Trophoblast cell (in vitro differentiated cells and primary cell): ENCODE measurements around the gene COLEC11.

ENCODE experiments used
- DNase-seq, 2 donors: peaks; one replicate each; pipeline ENCODE4 v3.0.0-alpha.2; 2016
- H2AFZ ChIP-seq: 2 replicates; pipeline ENCODE4 v1.6.1; 2013; ENCODE audit warnings: low read length, moderate library complexity, mild to moderate bottlenecking; ENCODE audit not compliant: insufficient read depth, poor library complexity
- H2AK5ac ChIP-seq: 2 replicates; pipeline ENCODE4 v1.6.1; 2013; ENCODE audit warnings: mild to moderate bottlenecking, low read length
- H2BK120ac ChIP-seq: 2 replicates; pipeline ENCODE4 v1.6.1; 2013; ENCODE audit warnings: low read length, mild to moderate bottlenecking, moderate library complexity; ENCODE audit not compliant: insufficient read depth, poor library complexity
- H2BK12ac ChIP-seq: 2 replicates; pipeline ENCODE4 v1.6.1; 2013; ENCODE audit warnings: mild to moderate bottlenecking, low read length, moderate library complexity
- H2BK5ac ChIP-seq: 2 replicates; pipeline ENCODE4 v1.6.1; 2013; ENCODE audit warnings: low read length, low read depth, moderate library complexity, mild to moderate bottlenecking; ENCODE audit not compliant: poor library complexity
- H3K14ac ChIP-seq: 2 replicates; pipeline ENCODE4 v1.6.1; 2013; ENCODE audit warnings: mild to moderate bottlenecking, low read length
- H3K18ac ChIP-seq: 2 replicates; pipeline ENCODE4 v1.6.1; 2013; ENCODE audit warnings: mild to moderate bottlenecking, low read length
- H3K23ac ChIP-seq: 2 replicates; pipeline ENCODE4 v1.6.1; 2013; ENCODE audit warnings: low read length
- H3K27ac ChIP-seq: 2 replicates; pipeline ENCODE4 v1.5.1; 2013; ENCODE audit warnings: low read depth, mild to moderate bottlenecking, inconsistent platforms, low read length, moderate library complexity
- H3K27me3 ChIP-seq: 2 replicates; pipeline ENCODE4 v1.6.1; 2013; ENCODE audit warnings: inconsistent platforms, mild to moderate bottlenecking, low read length, moderate library complexity; ENCODE audit not compliant: insufficient read depth
- H3K36me3 ChIP-seq, 2 experiments: 1 replicate in 1 of 2; 2 replicates in 1 of 2; pipeline ENCODE4 v1.6.1; 2013; ENCODE audit warnings: low read length in 2 of 2, mild to moderate bottlenecking in 2 of 2, moderate library complexity in 1 of 2; ENCODE audit not compliant: insufficient read depth in 2 of 2, control insufficient read depth in 1 of 2
- H3K4ac ChIP-seq: 2 replicates; pipeline ENCODE4 v1.6.1; 2013; ENCODE audit warnings: low read depth, mild to moderate bottlenecking, low read length, moderate library complexity
- H3K4me1 ChIP-seq, 2 experiments: 1 replicate in 1 of 2; 2 replicates in 1 of 2; pipeline ENCODE4 v1.6.1; 2013; ENCODE audit warnings: low read length in 2 of 2, mild to moderate bottlenecking in 2 of 2, moderate library complexity in 1 of 2; ENCODE audit not compliant: insufficient read depth in 2 of 2, control insufficient read depth in 1 of 2
- H3K4me2 ChIP-seq: 2 replicates; pipeline ENCODE4 v1.6.1; 2013; ENCODE audit warnings: inconsistent platforms, mild to moderate bottlenecking, low read length, moderate library complexity
- H3K4me3 ChIP-seq: 2 replicates; pipeline ENCODE4 v1.5.1; 2013; ENCODE audit warnings: mild to moderate bottlenecking, low read depth, low read length, inconsistent platforms
- H3K79me1 ChIP-seq: one replicate; pipeline ENCODE4 v1.6.1; 2013; ENCODE audit warnings: low read length
- H3K79me2 ChIP-seq: 2 replicates; pipeline ENCODE4 v1.6.1; 2013; ENCODE audit warnings: low read length, mild to moderate bottlenecking; ENCODE audit not compliant: control insufficient read depth, insufficient read depth, poor library complexity
- H3K9ac ChIP-seq: 2 replicates; pipeline ENCODE4 v1.6.1; 2013; ENCODE audit warnings: mild to moderate bottlenecking, low read length
- H3K9me3 ChIP-seq: 2 replicates; pipeline ENCODE4 v1.6.1; 2013; ENCODE audit warnings: low read depth, mild to moderate bottlenecking, control low read depth, inconsistent platforms, low read length; ENCODE audit not compliant: insufficient read depth
- H4K12ac ChIP-seq: 2 replicates; pipeline ENCODE4 v1.6.1; 2013; ENCODE audit warnings: low read depth, mild to moderate bottlenecking, low read length, moderate library complexity
- H4K8ac ChIP-seq: 2 replicates; pipeline ENCODE4 v1.6.1; 2013; ENCODE audit warnings: low read depth, mild to moderate bottlenecking, low read length, moderate library complexity
- H4K91ac ChIP-seq: one replicate; pipeline ENCODE4 v1.6.1; 2013; ENCODE audit warnings: low read depth, mild to moderate bottlenecking, low read length, moderate library complexity
- WGBS: extraction: QIAGEN DNeasy Blood & Tissue Kit; methylation state at CpG from one replicate; pipeline ENCODE4 v1.1.7; 2013; ENCODE audit warnings: missing lambda C conversion rate; ENCODE audit not compliant: insufficient read length, insufficient coverage; ENCODE audit errors: extremely low coverage; 5-methylcytosine and 5-hydroxymethylcytosine counted together

The COLEC11 gene

DNA sequence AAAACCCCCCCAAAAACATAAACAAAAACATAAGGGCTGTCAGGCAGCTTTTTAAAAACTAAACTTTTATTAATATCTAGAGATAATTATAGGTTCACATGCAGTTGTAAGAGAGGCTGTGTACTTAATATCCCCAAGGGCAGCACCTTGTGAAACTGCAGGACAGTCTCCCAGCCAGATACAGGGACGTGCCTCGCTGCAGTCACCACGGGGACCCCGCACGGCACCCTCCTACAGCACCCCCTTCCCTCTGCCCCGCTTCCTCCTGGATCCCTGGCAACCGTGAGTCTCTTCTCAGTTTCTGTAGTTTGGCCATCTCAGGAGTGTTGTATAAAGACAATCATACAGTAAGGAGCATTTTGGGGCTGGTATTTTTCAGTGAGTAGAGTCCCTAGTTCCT, 6.8 kb upstream of the COLEC11 start:
- peaks cover 17 to 24% of the 10 kb centered on the region in 2 experiments for H3K36me3 ChIP-seq
- no peak overlapping the region for H4K8ac ChIP-seq
- H3K79me2 ChIP-seq, result no peaks in the 10 kb centered on the region
- no peak overlapping the region for H2AFZ ChIP-seq
- DNase-seq, result no peak
- H3K18ac ChIP-seq, result no peak overlapping the region
- H2BK120ac ChIP-seq, result no peak overlapping the region
- no peak overlapping the region for H4K12ac ChIP-seq
- H2BK12ac ChIP-seq, result no peak overlapping the region
- H2BK5ac ChIP-seq, result no peak overlapping the region
- no CpG with 5 or more reads among the region's 7 CpGs for WGBS
- H2AK5ac ChIP-seq, result no peak overlapping the region
- H3K23ac ChIP-seq, result no peak overlapping the region
- no peaks in the 10 kb centered on the region for H3K79me1 ChIP-seq
- no peak overlapping the region for H3K4me3 ChIP-seq
- no peak overlapping the region for H4K91ac ChIP-seq
- no peak overlapping the region for H3K4me2 ChIP-seq
- no peak overlapping the region for H3K14ac ChIP-seq
- H3K4me1 ChIP-seq, result no peaks in the 10 kb centered on the region
- no peaks in the 10 kb centered on the region for H3K9me3 ChIP-seq
- no peak overlapping the region for H3K4ac ChIP-seq
- no peaks in the 10 kb centered on the region for H3K27me3 ChIP-seq
- no peak overlapping the region for H3K27ac ChIP-seq
- no peak overlapping the region for H3K9ac ChIP-seq

DNA sequence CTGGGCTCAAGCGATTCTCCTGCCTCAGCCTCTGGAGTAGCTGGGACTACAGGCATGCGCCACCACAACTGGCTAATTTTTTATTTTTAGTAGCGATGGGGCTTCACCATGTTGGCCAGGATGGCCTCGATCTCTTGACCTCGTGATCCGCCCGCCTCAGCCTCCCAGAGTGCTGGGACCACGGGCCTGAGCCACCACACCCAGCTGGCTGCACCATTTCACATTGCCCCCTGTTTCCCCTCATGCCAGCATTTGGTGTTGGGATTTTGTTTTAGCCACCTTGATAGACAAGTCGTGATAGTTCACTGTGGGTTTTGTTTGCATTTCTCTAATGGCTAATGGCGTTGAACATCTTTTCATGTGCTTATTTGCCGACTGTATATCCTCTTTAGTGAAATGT, 5.8 kb upstream of the COLEC11 start:
- no peak overlapping the region for H3K4me2 ChIP-seq
- no peak overlapping the region for H3K23ac ChIP-seq
- no peak overlapping the region for H3K4me3 ChIP-seq

DNA sequence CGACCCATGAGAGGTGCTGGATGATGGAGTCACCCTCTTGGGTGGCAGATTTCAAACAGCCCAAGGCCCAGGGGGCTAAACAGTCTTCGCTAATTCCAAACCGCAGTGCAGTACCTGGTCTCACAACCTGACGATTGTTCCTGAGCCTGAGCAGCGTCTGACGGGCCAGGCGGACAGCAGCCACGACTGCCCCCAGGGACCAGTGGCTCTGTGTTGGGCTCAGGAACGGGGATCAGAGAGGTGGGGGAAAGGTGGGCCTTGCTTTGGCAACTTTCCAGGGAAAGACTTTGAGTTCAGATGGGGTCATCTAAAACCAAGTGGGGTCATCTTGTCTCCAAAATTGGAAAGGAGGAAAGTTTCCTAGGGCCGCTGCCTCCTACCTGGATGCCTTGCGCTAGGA, 492 bp downstream of the COLEC11 start:
- no peak overlapping the region for H3K4me2 ChIP-seq
- H3K4ac ChIP-seq, result no peak overlapping the region
- no CpG with 5 or more reads among the region's 11 CpGs for WGBS
- no peak overlapping the region for H3K14ac ChIP-seq
- no peak overlapping the region for H2BK120ac ChIP-seq
- H3K9me3 ChIP-seq, result no peaks in the 10 kb centered on the region
- DNase-seq, result no peak
- no peak overlapping the region for H2AK5ac ChIP-seq
- H3K18ac ChIP-seq, result no peak overlapping the region
- no peak overlapping the region for H3K27ac ChIP-seq
- no peak overlapping the region for H4K8ac ChIP-seq
- no peaks in the 10 kb centered on the region for H3K79me1 ChIP-seq
- H4K12ac ChIP-seq, result no peak overlapping the region
- no peaks in the 10 kb centered on the region for H3K79me2 ChIP-seq
- H3K36me3 ChIP-seq, result peaks cover 0 to 2% of the 10 kb centered on the region in 2 experiments
- no peak overlapping the region for H3K9ac ChIP-seq
- no peak overlapping the region for H2BK12ac ChIP-seq
- no peaks in the 10 kb centered on the region for H3K4me1 ChIP-seq
- no peak overlapping the region for H4K91ac ChIP-seq
- H3K27me3 ChIP-seq, result no peaks in the 10 kb centered on the region
- H2AFZ ChIP-seq, result no peak overlapping the region
- H2BK5ac ChIP-seq, result no peak overlapping the region
- H3K4me3 ChIP-seq, result no peak overlapping the region
- no peak overlapping the region for H3K23ac ChIP-seq

More for the DNA sequence above, 5.8 kb upstream of the COLEC11 start:
- no peak overlapping the region for H3K9ac ChIP-seq
- no peak overlapping the region for H4K12ac ChIP-seq
- H2AFZ ChIP-seq, result no peak overlapping the region
- peaks cover 17 to 24% of the 10 kb centered on the region in 2 experiments for H3K36me3 ChIP-seq
- no peaks in the 10 kb centered on the region for H3K9me3 ChIP-seq
- no peak overlapping the region for H3K27ac ChIP-seq
- H3K4me1 ChIP-seq, result no peaks in the 10 kb centered on the region
- no peaks in the 10 kb centered on the region for H3K79me1 ChIP-seq
- H2BK5ac ChIP-seq, result no peak overlapping the region
- no peak overlapping the region for H2AK5ac ChIP-seq
- no peaks in the 10 kb centered on the region for H3K79me2 ChIP-seq
- no peak overlapping the region for H4K8ac ChIP-seq
- no peak overlapping the region for H3K18ac ChIP-seq
- no peak for DNase-seq
- no peaks in the 10 kb centered on the region for H3K27me3 ChIP-seq
- no peak overlapping the region for H2BK12ac ChIP-seq
- WGBS, result no CpG with 5 or more reads among the region's 11 CpGs
- H3K14ac ChIP-seq, result no peak overlapping the region
- no peak overlapping the region for H4K91ac ChIP-seq
- H3K4ac ChIP-seq, result no peak overlapping the region
- no peak overlapping the region for H2BK120ac ChIP-seq

DNA sequence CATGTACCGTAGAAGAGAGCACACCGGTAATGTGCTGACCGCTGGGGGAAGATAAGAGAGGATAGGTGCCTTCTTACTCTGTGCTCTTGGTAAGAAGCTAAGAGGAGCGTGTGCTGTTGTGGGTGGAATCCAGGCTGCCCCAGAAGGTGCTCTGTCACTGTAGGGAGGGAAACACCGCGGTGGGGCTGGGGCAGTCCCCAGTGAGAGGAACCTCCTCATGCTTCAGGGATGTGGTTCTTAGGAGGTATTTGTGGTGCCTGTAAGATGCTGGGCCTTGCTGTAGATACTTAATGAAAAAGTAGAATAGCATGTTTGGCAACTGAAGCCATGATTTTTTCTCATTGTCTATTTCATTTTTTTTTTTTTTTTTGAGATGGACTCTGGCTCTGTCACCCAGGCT, 1.1 kb downstream of the COLEC11 start:
- Histone ChIP-seq H3K23ac (no peak overlapping the region), H4K8ac (no peak overlapping the region), H2AFZ (no peak overlapping the region), H3K79me1 (no peaks in the 10 kb centered on the region), H3K36me3 (peaks cover 0 to 2% of the 10 kb centered on the region in 2 experiments), H2BK5ac (no peak overlapping the region), H3K4me2 (no peak overlapping the region), H4K12ac (no peak overlapping the region), H3K27me3 (no peaks in the 10 kb centered on the region), H2AK5ac (no peak overlapping the region), H4K91ac (no peak overlapping the region), H3K9ac (peak overlapping the region; percentile 50), H3K18ac (no peak overlapping the region), H2BK120ac (no peak overlapping the region), H3K4ac (no peak overlapping the region), H3K14ac (no peak overlapping the region), H2BK12ac (no peak overlapping the region), H3K79me2 (no peaks in the 10 kb centered on the region), H3K4me1 (no peaks in the 10 kb centered on the region), H3K4me3 (no peak overlapping the region), H3K9me3 (no peaks in the 10 kb centered on the region), H3K27ac (no peak overlapping the region)
- WGBS, result no CpG with 5 or more reads among the region's 6 CpGs
- no peak for DNase-seq
